Neutrophil (primary cell): ENCODE results near the gene RLBP1.
"Not testable (repeated sequence)": the region's sequence is repeated elsewhere in the genome, so short reads cannot be mapped to it uniquely, and the experiment has no call there.

Experiments used
- H3K27ac ChIP-seq: fragments of 200-600 bp; sonication (generic); 2 replicates; pipeline ENCODE4 v1.5.1; 2016; ENCODE audit warnings: mild to moderate bottlenecking, moderate library complexity
- H3K27me3 ChIP-seq: fragments of 200-600 bp; sonication (generic); 2 replicates; pipeline ENCODE4 v1.6.0; 2016; ENCODE audit warnings: mild to moderate bottlenecking
- H3K36me3 ChIP-seq: fragments of 200-600 bp; sonication (generic); 2 replicates; pipeline ENCODE4 v1.5.1; 2017
- H3K4me1 ChIP-seq, 2 experiments: fragments of 200-600 bp in 1 of 2; sonication (generic) in 1 of 2; 1 replicate in 1 of 2; 2 replicates in 1 of 2; pipeline versions ENCODE4 v1.5.1 to v1.6.1; 2013 to 2016; ENCODE audit warnings: low read depth in 1 of 2, low read length in 1 of 2, mild to moderate bottlenecking in 1 of 2, moderate library complexity in 1 of 2; ENCODE audit not compliant: control insufficient read depth in 1 of 2, insufficient read depth in 1 of 2
- H3K4me3 ChIP-seq, 2 experiments: fragments of 200-600 bp in 1 of 2; sonication (generic) in 1 of 2; 1 replicate in 1 of 2; 2 replicates in 1 of 2; pipeline ENCODE4 v1.5.1; 2013 to 2016; ENCODE audit warnings: low read depth in 1 of 2, low read length in 1 of 2, mild to moderate bottlenecking in 1 of 2, moderate library complexity in 1 of 2
- H3K9me3 ChIP-seq: fragments of 200-600 bp; sonication (generic); 2 replicates; pipeline ENCODE4 v1.5.1; 2016
- TF ChIP-seq, protein P1 (sequence below): fragments of 200-600 bp; sonication (generic); IDR thresholded peaks from 2 replicates; pipeline ENCODE4 v1.5.1; 2016; ENCODE audit warnings: antibody characterized with exemption

RLBP1 gene

DNA sequence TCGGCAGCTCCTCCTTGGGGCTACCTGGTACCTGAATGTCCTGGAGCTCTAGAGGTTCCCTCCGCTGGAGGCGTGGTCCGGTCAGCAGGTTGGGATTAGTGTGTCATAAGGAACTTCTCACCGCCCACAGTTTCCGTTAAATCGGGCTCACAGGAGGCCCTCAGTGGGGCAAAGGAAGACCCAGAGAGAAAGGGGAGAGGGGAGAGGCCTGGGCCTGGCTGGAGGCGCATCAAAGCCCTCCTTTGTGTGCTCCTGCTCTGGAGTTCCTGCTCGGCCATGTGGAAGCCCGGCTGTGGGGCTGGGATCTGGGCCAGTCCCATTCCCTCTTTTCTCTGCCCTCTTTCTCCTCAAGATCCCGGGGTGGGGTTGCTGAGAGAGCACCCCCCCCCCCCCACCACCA, at the start of gene RLBP1:
Gene RLBP1 (minus strand): TSS at position 37 of the 400 bp plus-strand sequence. CDS start 2,604 bp downstream, outside the sequence.
- Histone ChIP-seq H3K27me3 (no peaks in the 10 kb centered on the region), H3K9me3 (no peaks in the 10 kb centered on the region), H3K27ac (no peak within 1 kb of the TSS), H3K4me3 (no peak within 1 kb of the TSS), H3K36me3 (no peaks in the 10 kb centered on the region), H3K4me1 (no peaks in the 10 kb centered on the region)
- TF ChIP-seq, protein P1, sequence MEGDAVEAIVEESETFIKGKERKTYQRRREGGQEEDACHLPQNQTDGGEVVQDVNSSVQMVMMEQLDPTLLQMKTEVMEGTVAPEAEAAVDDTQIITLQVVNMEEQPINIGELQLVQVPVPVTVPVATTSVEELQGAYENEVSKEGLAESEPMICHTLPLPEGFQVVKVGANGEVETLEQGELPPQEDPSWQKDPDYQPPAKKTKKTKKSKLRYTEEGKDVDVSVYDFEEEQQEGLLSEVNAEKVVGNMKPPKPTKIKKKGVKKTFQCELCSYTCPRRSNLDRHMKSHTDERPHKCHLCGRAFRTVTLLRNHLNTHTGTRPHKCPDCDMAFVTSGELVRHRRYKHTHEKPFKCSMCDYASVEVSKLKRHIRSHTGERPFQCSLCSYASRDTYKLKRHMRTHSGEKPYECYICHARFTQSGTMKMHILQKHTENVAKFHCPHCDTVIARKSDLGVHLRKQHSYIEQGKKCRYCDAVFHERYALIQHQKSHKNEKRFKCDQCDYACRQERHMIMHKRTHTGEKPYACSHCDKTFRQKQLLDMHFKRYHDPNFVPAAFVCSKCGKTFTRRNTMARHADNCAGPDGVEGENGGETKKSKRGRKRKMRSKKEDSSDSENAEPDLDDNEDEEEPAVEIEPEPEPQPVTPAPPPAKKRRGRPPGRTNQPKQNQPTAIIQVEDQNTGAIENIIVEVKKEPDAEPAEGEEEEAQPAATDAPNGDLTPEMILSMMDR, result no peak

- H3K4me1 ChIP-seq, H3K27me3 ChIP-seq, H3K4me3 ChIP-seq, H3K9me3 ChIP-seq, H3K27ac ChIP-seq: not testable (repeated sequence)
- H3K36me3 ChIP-seq, result peaks cover 16% of the 10 kb centered on the region
Measured at GRCh38 chr15:89250142-89250541, 28.8 kb upstream of the RLBP1 start.

DNA sequence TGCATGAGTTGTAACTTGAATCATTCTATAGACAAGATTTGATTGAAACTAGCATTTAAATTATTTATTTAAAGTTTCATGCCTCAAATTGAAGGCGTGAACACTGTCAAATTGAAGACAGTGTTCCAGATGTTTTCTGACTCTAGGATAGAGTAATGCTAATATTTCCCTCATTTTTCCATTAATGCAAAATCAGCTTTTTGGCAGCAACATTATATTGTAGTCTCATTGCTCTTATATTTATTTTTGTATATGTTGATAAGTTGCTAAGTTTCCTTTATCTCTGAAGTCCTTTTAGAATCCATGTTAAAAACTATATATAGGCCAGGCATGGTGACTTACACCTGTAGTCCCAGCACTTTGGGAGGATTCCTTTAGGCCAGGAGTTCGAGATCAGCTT, 27.2 kb upstream of the RLBP1 start:
- H3K27me3 ChIP-seq, result no peaks in the 10 kb centered on the region
- no peak overlapping the region for H3K27ac ChIP-seq
- H3K9me3 ChIP-seq, result no peaks in the 10 kb centered on the region
- peaks cover 8% of the 10 kb centered on the region for H3K36me3 ChIP-seq
- H3K4me3 ChIP-seq, result no peak overlapping the region
- peaks cover 8 to 12% of the 10 kb centered on the region in 2 experiments for H3K4me1 ChIP-seq
- TF ChIP-seq, protein P1, result no peak

DNA sequence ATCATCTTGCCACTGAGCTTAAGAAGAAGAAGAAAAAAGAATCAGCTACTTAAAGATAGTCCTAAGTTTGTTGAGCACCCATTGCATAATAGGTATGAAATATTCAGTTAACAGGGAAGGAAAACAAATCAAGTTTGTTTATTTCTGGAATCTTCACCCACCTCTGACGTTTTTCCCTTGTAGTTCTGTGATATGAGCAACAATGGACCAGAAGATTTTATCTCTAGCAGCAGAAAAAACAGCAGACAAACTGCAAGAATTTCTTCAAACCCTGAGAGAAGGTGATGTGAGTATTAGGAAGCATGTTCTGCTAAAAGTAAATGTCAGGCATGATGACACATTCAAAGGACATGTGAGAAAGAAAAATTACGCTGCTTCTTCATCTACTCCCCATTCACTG, 26.1 kb upstream of the RLBP1 start:
- H3K4me3 ChIP-seq, result no peak overlapping the region
- no peak overlapping the region for H3K27ac ChIP-seq
- no peaks in the 10 kb centered on the region for H3K9me3 ChIP-seq
- TF ChIP-seq, protein P1, result no peak
- H3K36me3 ChIP-seq, result peaks cover 8% of the 10 kb centered on the region
- peaks cover 3% of the 10 kb centered on the region for H3K27me3 ChIP-seq
- peaks cover 16 to 19% of the 10 kb centered on the region in 2 experiments for H3K4me1 ChIP-seq

DNA sequence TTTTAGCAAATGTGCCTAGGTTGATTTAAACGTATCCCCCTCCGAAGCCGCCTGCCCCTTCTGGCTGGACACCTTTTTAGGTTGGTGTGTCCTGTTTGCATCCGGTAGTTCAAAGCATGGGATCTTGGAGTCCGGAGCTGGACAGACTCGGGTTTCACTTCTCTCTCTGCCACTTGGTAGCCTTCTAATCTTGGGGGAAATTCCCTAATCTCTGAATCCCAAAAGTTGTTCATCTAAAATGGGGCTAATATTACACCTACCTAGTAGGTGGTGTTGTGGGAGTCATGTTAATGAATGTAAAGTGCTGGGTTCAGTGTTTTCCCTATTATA, 23.2 kb upstream of the RLBP1 start:
- peaks cover 16 to 19% of the 10 kb centered on the region in 2 experiments for H3K4me1 ChIP-seq
- H3K27ac ChIP-seq, result peak overlapping the region; percentile 84
- H3K27me3 ChIP-seq, result peaks cover 3% of the 10 kb centered on the region
- peak overlapping the region; percentile 89 to 91 for H3K4me3 ChIP-seq
- H3K36me3 ChIP-seq, result no peaks in the 10 kb centered on the region
- TF ChIP-seq, protein P1, result no peak
- H3K9me3 ChIP-seq, result no peaks in the 10 kb centered on the region

GRCh38 chr15:89243691-89244573, 22.6 kb upstream of the RLBP1 start, which contains the start of gene FANCI:
Gene FANCI, plus strand, starts transcription at chr15:89243979. Its CDS starts 3,669 bp downstream, at chr15:89247648.
- H3K36me3 ChIP-seq, result no peaks in the 10 kb centered on the region
- peaks cover 8% of the 10 kb centered on the region for H3K27me3 ChIP-seq
- peaks cover 16 to 19% of the 10 kb centered on the region in 2 experiments for H3K4me1 ChIP-seq
- no peaks in the 10 kb centered on the region for H3K9me3 ChIP-seq
- peak within 1 kb of the TSS; percentile 84 for H3K27ac ChIP-seq
- peak within 1 kb of the TSS; percentile 89 to 91 for H3K4me3 ChIP-seq
- TF ChIP-seq, protein P1, result peak; percentile 63
